HCT116 (cell line): ENCODE data around the gene PIAS2. TPM values are rescaled to one million over a fixed set of nuclear protein-coding genes. Genes with fewer than 3 reads are reported as not detected.

ENCODE experiments used
- ATAC-seq: fragments of 200-7000 bp; cut with Tn5 transposase; 2 replicates; pipeline ENCODE4 v1.9.1; 2020; ENCODE audit warnings: mild to moderate bottlenecking, moderate library complexity
- BruUV-seq: library from RNA; stranded (reverse); fragments of 400-500 nt; replicated peaks from 2 replicates; lab custom pipeline; 2021; lab: Mats Ljungman, UMichigan
- CTCF ChIA-PET: fragments of 300-600 bp; sonication (Branson Sonifier 250); formaldehyde crosslinking; loops from one replicate; lab custom pipeline; 2021; ENCODE audit warnings: antibody characterized with exemption; lab: Charles Lee
- POLR2A ChIA-PET: fragments of 300-600, 350-600 bp; sonication (Branson Sonifier 250); formaldehyde crosslinking; loops from one replicate; lab custom pipeline; 2021; ENCODE audit warnings: antibody characterized with exemption; lab: Charles Lee
- RAD21 ChIA-PET, 2 experiments: fragments of 300-600 bp; sonication (Branson Sonifier 250); formaldehyde crosslinking; loops; one replicate each; lab custom pipeline; 2023; ENCODE audit warnings: low total read pairs in 2 of 2; ENCODE audit not compliant: uncharacterized antibody in 2 of 2, unreplicated experiment in 2 of 2, low non-redundant PET in 1 of 2; lab: Charles Lee
- DNase-seq: peaks from one replicate; pipeline ENCODE4 v3.0.0-alpha.2; 2010; ENCODE audit warnings: low read depth, low spot score
- H2AFZ ChIP-seq: fragments of 200-600 bp; shearing (Covaris generic), sonication (generic); 2 replicates; pipeline ENCODE4 v1.6.1; 2017; ENCODE audit warnings: low read depth, mixed run types, mixed read lengths, antibody characterized with exemption, low read length; ENCODE audit not compliant: poor library complexity, severe bottlenecking
- H3K27ac ChIP-seq: 2 replicates; pipeline ENCODE4 v1.5.1; 2012; ENCODE audit warnings: low read depth, low read length
- H3K27me3 ChIP-seq: fragments of 200-600 bp; sonication (generic); 2 replicates; pipeline ENCODE4 v1.6.1; 2016; ENCODE audit warnings: mixed run types, low read length, mixed read lengths; ENCODE audit not compliant: insufficient read depth
- H3K36me3 ChIP-seq, 2 experiments: fragments of 200-500 bp in 1 of 2; fragments of 200-600 bp in 1 of 2; sonication (Bioruptor generic) in 1 of 2; sonication (generic) in 1 of 2; 2 replicates each; pipeline versions ENCODE4 v1.5.1 to v1.6.1; 2014 to 2016; ENCODE audit warnings: low read length in 2 of 2, inconsistent platforms in 1 of 2, mixed read lengths in 1 of 2, mixed run types in 1 of 2; ENCODE audit not compliant: insufficient read depth in 2 of 2, control insufficient read depth in 1 of 2
- H3K4me1 ChIP-seq, 2 experiments: fragments of 200-600 bp in 1 of 2; sonication (generic) in 1 of 2; 2 replicates each; pipeline versions ENCODE4 v1.5.1 to v1.6.1; 2012 to 2017; ENCODE audit warnings: low read length in 2 of 2, inconsistent platforms in 1 of 2, mild to moderate bottlenecking in 1 of 2, mixed read lengths in 1 of 2, mixed run types in 1 of 2, moderate library complexity in 1 of 2; ENCODE audit not compliant: insufficient read depth in 2 of 2, control insufficient read depth in 1 of 2
- H3K4me2 ChIP-seq: fragments of 200-600 bp; sonication (generic); 2 replicates; pipeline ENCODE4 v1.6.1; 2017; ENCODE audit warnings: mixed run types, low read length, mixed read lengths
- H3K4me3 ChIP-seq, 2 experiments: fragments of 200-600 bp in 1 of 2; sonication (generic) in 1 of 2; replicated peaks in 1 of 2; 2 replicates each; pipeline ENCODE4 v1.5.1; 2011 to 2016; ENCODE audit warnings: low read length in 2 of 2, control low read depth in 1 of 2, low read depth in 1 of 2, mild to moderate bottlenecking in 1 of 2, mixed read lengths in 1 of 2, mixed run types in 1 of 2
- H3K79me2 ChIP-seq: fragments of 200-600 bp; sonication (generic); 2 replicates; pipeline ENCODE4 v1.6.1; 2017; ENCODE audit warnings: mild to moderate bottlenecking, mixed run types, low read length, moderate library complexity, mixed read lengths; ENCODE audit not compliant: insufficient read depth
- H3K9ac ChIP-seq: fragments of 200-600 bp; sonication (generic); 2 replicates; pipeline ENCODE4 v1.6.1; 2016; ENCODE audit warnings: low read length, mixed read lengths
- H3K9me2 ChIP-seq: fragments of 200-600 bp; sonication (generic), shearing (Covaris generic); 2 replicates; pipeline ENCODE4 v1.6.1; 2017; ENCODE audit warnings: mixed run types, mild to moderate bottlenecking, moderate library complexity; ENCODE audit not compliant: insufficient read depth
- H3K9me3 ChIP-seq, 2 experiments: fragments of 200-500 bp in 1 of 2; fragments of 200-600 bp in 1 of 2; sonication (Bioruptor generic) in 1 of 2; sonication (generic) in 1 of 2; 2 replicates each; pipeline ENCODE4 v1.6.1; 2014 to 2017; ENCODE audit warnings: low read length in 2 of 2, mixed read lengths in 2 of 2, inconsistent platforms in 1 of 2, low read depth in 1 of 2, mild to moderate bottlenecking in 1 of 2, mixed run types in 1 of 2, moderate library complexity in 1 of 2; ENCODE audit not compliant: control insufficient read depth in 1 of 2, insufficient read depth in 1 of 2
- H4K20me1 ChIP-seq: fragments of 200-600 bp; sonication (generic), shearing (Covaris generic); 2 replicates; pipeline ENCODE4 v1.6.1; 2017; ENCODE audit warnings: mixed run types, mild to moderate bottlenecking, moderate library complexity; ENCODE audit not compliant: insufficient read depth
- ATF3 ChIP-seq: IDR thresholded peaks from 2 replicates; pipeline ENCODE4 v1.6.1; 2012
- CEBPB ChIP-seq: IDR thresholded peaks from 2 replicates; pipeline ENCODE4 v1.6.1; 2012; ENCODE audit warnings: low read depth
- EZH2 ChIP-seq: fragments of 200-600 bp; sonication (generic); IDR thresholded peaks from 2 replicates; pipeline ENCODE4 v1.6.1; 2017; ENCODE audit warnings: antibody characterized with exemption, mixed run types
- EZH2phosphoT487 ChIP-seq: fragments of 200-600 bp; IDR thresholded peaks from 2 replicates; pipeline ENCODE4 v1.6.1; 2018; ENCODE audit warnings: antibody characterized with exemption, borderline replicate concordance
- FOSL1 ChIP-seq: IDR thresholded peaks from 2 replicates; pipeline ENCODE4 v1.6.1; 2012; ENCODE audit warnings: low read depth
- JUND ChIP-seq: IDR thresholded peaks from 2 replicates; pipeline ENCODE4 v1.6.1; 2012
- MAX ChIP-seq: IDR thresholded peaks from 2 replicates; pipeline ENCODE4 v1.6.1; 2012
- POLR2A ChIP-seq: IDR thresholded peaks from 2 replicates; pipeline ENCODE4 v1.7.0; 2011; ENCODE audit warnings: borderline replicate concordance; ENCODE audit not compliant: insufficient read depth, insufficient read length; ENCODE audit errors: extremely low read depth
- REST ChIP-seq: IDR thresholded peaks from 2 replicates; pipeline ENCODE4 v1.6.1; 2012; ENCODE audit warnings: low read depth
- SIN3A ChIP-seq: IDR thresholded peaks from 2 replicates; pipeline ENCODE4 v1.6.1; 2012; ENCODE audit warnings: low read depth
- SRF ChIP-seq: IDR thresholded peaks from 2 replicates; pipeline ENCODE4 v1.6.1; 2012; ENCODE audit warnings: low read depth
- YY1 ChIP-seq: IDR thresholded peaks from 2 replicates; pipeline ENCODE4 v1.6.1; 2011; ENCODE audit warnings: low read length, low read depth, moderate library complexity, mild to moderate bottlenecking; ENCODE audit not compliant: insufficient replicate concordance; ENCODE audit errors: extremely low read depth
- intact Hi-C: fragments of 100-400 bp; cut with micrococcal nuclease; formaldehyde crosslinking; loops from 2 replicates; pipeline ENCODE4 v1.10.0; 2022
- total RNA-seq: library from RNA; stranded (reverse); gene quantifications from one replicate; pipeline ENCODE4 v1.2.1, GENCODE V29; 2021; ENCODE audit not compliant: unreplicated experiment

Gene PIAS2
- total RNA-seq, 1 experiment from 2014 or later: 31.7 TPM

DNA sequence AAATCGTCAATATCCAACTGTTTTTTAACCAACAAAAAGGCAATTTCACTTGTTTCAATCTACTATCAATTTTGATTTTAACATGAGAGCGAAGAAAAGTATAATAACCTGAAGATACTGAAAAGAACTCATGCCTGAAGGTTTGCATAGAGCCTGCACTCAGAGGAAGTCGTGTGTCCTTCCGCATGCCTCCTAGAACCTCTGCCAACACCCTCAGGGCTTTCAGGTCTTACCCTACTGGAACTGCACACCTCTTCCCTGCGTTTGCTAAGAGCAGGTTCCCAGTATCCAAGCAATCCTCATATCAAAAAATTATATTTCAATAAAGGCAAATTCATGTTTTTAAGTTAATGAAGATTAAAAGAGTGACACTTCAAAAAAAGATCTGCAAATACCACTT lies 74.7 kb downstream of the PIAS2 start:
- Histone ChIP-seq H3K9ac (no peak overlapping the region), H3K4me1 (no peaks in the 10 kb centered on the region), H3K4me2 (no peak overlapping the region), H3K27me3 (no peaks in the 10 kb centered on the region), H3K27ac (no peak overlapping the region), H3K36me3 (no peaks in the 10 kb centered on the region), H2AFZ (no peak overlapping the region), H3K79me2 (no peaks in the 10 kb centered on the region), H3K9me3 (no peaks in the 10 kb centered on the region), H4K20me1 (no peaks in the 10 kb centered on the region), H3K4me3 (no peak overlapping the region), H3K9me2 (no peaks in the 10 kb centered on the region)
- POLR2A ChIA-PET: no interaction called here
- CTCF ChIA-PET: no interaction called here
- DNase-seq: no peak
- BruUV-seq: no TSS peak
- TF ChIP-seq SIN3A (no peak), YY1 (no peak), REST (no peak), ATF3 (no peak), CEBPB (no peak), MAX (no peak), POLR2A (no peak), EZH2phosphoT487 (no peak), SRF (no peak), EZH2 (no peak), FOSL1 (no peak), JUND (no peak)
- no peak for ATAC-seq
- RAD21 ChIA-PET: no interaction called here
- intact Hi-C loops: no loop called here
